ENCODE measurements around the gene RPN2.
A peak's percentile ranks its signal among the peaks of the same experiment; 100 is the strongest.

RPN2 gene

DNA sequence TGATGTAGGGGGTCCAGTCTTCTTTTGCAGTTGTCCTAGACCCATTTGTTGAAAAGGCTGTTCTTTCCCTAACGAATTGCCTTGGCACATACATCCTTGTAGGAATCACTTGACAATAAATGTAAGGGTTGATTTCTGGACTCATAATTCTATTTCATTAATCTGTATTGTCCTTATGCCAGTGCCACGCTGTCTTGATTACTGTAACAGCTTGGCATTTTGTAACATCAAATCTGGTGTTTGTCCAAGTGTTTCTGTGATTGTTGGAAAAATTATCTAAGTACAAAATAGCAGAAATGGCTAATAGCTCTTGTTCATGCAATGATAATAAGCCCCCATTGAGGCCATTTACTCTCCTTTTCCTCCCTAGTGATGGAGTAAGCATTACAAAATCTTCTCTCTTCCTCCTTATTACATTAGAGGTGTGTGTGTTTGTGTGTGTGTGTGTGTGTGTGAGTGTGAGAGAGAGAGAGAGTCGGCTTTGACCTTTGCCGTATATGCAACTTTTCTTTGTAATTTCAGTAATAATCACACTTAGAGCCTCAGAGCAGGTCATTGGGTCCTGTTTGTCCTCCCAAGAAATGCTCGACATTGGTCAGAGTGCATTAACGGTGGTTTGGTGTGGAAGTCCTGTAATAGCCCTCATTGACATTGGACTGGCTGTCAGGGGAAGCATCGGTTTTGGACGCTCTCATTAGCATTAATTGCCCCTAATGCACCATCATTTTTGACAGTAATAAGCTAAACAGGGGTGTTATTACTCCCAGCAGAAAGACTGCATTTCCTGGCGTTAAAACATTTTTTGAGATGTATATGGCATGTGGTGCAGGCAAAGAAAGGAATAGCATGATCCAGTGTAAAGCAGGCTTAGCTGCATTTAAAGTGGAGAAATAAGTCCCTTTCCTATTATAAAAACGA is 40.9 kb downstream of the RPN2 start:
- DNase-seq: peak; percentile 24

DNA sequence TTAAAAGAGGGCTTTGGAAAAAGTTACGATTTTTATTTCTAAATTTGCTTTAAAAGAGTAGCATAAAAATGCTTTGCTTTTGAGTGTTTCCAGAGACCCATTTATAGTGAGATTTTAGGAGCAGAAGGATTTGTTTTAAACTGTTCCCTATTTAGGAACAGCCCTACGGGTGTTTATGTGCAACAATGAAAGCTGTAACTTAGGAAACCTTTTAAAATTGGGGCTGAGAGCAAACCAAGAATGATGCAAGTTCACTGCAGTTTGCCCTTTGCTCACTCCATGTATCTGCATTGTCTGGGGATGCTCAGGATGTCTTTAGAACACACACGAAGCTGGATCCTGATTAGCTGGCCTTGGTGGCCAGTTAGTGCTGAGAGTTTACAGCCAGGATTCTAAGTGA is 41.6 kb downstream of the RPN2 start:
- DNase-seq: no peak

DNA sequence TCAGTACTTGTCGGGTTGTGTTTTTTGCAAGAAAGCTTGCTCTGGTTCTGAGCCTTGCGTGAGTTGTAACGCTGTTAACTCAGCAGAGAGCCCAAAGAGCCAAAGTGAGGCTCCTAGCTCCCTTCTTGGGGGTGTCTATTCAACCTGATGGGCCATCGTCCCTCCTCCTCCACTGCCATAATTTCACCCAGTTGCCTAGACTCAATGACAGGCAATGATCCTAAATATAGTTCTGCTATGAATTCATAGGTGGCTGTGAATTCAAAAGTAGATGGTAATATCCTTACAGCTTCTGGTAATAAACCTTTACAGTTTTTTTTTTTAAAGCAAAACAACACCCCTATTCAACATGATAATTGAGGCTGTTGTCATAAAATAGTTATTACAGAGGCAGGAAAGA is 43.0 kb downstream of the RPN2 start:
- peak; percentile 19 for DNase-seq

DNA sequence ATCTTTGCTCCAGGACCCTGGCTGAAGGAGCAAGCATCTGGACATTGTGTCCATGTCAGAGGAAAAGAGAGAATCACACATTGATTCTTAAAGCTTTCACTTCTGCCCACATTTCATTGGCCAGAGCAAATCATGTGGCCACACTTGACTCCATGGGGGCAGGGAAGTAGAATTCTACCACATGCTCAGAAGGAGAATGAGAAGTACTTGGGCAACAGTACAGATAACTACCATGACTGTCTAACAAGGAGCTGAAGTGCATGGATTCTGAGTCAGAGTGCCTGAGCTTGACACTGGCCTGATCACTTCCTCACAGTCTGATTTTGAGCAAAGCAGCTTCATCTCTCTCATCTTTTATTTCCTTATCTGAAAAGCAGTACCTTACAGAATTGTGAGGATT is 43.9 kb downstream of the RPN2 start:
- peak; percentile 5 for DNase-seq

GRCh38 chr20:37225146-37225545 is 46.0 kb downstream of the RPN2 start:
- peak; percentile 7 for DNase-seq

- DNase-seq: no peak
Observed at GRCh38 chr20:37226889-37227288, 47.8 kb downstream of the RPN2 start.

GRCh38 chr20:37228082-37228481 is 49.0 kb downstream of the RPN2 start:
- no peak for DNase-seq

DNA sequence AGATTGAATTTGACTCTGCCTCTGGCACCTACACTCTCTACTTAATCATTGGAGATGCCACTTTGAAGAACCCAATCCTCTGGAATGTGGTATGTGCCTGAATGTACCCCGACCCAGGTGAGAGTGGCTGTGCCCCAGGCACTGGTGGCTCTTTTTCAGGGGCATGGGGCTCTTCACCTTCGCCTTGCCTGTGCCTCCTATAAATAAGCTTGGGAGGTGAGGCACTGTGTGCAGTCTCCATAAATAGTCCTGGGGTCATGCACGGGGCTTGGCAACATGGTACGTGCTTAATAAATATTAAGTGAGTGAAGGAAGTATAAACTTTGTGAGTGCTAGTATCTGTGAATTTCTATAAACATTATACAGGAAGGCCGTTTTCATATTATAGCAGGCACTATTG is 49.5 kb downstream of the RPN2 start:
- no peak for DNase-seq

DNA sequence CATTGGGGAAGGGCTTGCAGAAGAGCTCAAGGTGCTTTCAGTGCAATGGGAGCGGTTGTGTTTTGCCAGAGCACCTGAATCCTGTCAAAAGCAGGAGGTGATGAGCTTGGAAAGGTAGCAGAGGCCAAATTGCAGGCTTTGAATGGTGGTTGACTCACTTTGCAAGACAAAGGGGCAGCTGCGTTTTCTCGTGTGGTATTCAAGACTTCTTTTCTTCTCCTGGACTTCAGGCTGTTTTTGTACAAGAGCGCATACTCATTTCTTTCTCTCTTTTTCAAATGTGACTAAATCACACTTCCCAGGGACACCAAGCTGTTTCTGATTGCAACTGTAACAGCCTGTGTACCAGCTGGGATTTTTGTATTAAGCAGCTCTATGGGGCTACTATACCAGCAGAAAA is 50.2 kb downstream of the RPN2 start:
- no peak for DNase-seq

- DNase-seq: peak; percentile 30
Observed at GRCh38 chr20:37230200-37230599, 51.1 kb downstream of the RPN2 start.

- no peak for DNase-seq
Observed at GRCh38 chr20:37231947-37232630, 53.0 kb downstream of the RPN2 start.

DNA sequence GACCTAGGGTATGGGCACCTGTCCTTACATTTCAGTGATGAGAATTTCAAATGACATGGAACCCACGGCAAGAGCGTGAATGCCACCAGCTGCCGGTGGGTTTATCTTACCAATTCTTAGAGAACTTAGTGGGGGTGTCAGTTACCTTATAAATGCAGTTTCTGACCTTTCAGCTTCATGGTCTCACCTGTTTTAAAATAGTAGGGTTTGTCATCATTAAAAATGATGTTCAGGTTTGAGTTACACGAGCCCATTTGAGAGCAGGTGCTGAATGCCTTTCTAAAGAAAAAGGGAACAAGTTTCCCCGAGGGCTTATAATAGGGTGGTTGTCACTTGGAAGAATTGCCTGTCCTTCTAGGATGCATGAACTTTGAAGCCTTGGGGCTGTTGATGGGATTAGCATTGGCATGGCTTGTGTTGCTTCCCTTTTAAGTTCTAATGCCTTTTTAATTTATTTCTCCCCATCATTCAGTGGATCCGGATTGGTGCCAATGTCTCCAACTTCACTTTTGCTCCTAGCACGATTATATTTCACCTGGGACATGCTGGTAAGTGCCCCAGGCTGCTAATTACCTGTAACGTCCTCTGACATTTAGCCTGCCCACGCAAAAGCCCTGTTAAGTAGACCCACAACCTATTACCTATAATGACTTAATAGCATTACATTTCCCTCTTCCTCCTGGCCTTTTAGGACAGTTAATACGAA is 54.6 kb downstream of the RPN2 start:
- DNase-seq: no peak

GRCh38 chr20:37234254-37234581 is 55.1 kb downstream of the RPN2 start:
- no peak for DNase-seq

DNA sequence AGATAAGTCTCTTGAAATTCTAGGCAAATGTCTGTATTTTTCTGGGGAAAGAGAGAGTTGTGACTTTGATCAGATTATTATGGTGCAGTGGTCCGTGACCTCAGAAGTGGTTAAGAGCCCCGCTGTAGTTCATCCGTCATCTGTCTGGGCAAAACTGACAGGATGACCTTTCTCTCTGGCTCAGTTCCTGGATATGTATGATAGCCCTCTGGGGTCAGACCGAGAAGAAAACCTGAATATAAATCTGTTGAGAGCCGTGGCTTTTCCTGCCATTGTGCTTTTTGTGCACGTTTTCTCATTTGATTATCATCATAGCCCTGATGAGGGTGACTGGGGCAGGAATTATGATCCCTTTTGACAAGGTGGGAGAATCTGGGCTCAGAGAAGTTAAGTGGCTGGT is 55.9 kb downstream of the RPN2 start:
- no peak for DNase-seq

DNA sequence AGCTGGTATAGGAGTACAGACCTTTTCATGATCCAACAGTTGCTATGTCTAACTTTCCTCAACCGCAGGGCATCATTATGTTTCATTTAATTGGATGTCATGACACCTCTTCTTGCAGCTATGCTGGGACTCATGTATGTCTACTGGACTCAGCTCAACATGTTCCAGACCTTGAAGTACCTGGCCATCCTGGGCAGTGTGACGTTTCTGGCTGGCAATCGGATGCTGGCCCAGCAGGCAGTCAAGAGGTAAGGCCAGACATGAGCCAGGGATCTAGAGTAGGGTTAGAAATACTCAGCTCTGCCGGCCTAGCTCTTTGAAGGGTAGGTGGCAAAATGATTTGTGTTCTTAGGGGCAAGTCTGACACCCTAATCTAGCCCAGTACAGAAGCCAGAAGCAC is 57.3 kb downstream of the RPN2 start:
- DNase-seq: no peak

DNA sequence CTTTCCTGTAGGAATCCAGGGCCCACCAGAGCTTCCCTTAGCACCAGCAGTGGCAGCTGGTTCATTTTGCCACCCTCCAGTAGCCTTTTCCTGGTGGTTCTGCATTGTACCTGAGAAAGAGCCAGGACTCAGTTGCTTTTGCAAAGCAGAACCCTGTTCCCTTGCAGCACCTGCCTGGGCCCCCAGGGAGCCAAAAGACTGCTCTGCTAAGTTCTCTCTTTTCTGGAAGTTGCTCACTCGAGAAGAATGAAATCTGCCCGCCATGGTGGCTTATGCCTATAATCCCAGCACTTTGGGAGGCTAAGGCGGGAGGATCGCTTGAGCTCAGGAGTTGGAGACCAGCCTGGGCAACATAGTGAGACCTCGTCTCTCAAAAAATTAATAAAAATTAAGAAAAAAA is 58.5 kb downstream of the RPN2 start:
- no peak for DNase-seq

DNA sequence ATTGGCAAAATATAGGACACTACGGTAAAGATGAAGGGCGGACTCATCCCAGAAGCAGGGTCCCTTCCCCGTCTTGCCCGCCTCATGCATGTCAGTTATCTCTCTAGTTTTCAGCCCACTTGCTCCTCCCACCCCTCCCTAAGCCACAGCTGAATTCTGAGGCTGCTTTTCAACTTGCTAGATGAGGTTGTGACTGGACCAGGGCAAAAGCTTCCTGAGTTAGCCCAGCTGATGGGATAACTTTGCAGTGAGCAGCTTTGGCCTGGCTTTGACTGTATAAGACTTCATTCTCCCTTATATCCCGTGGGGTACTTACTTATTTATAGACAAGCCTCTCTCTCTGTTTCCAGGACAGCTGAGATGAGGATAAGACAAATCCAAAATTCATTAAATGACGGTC is 59.3 kb downstream of the RPN2 start:
- DNase-seq: no peak

DNA sequence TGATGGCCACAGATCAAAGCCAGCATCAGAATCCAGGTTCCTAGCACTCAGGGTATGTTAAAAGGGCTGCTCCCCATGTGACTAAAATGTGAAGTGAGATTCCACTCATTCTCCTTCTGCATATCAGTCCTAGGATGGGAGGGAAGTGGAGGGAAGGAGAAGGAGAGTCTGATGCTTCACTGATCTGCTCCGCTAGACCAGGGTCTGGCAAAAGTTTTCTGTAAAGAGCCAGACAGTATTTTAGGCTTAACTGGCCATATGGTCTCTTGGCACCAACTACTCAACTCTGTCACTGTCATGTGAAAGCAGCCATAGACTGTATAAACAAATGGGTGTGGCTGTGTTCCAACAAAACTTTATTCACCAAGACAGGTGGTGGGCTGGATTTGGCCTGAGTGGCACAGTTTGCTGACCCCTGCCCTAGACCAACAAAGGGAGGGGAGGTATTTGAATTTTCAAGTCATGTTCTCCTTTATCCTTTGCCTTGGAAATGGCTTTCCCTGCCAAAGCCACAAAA is 59.9 kb downstream of the RPN2 start:
- no peak for DNase-seq

- DNase-seq: no peak
Observed at GRCh38 chr20:37240337-37241067, 61.4 kb downstream of the RPN2 start.

- no peak for DNase-seq
Observed at GRCh38 chr20:37242503-37242902, 63.4 kb downstream of the RPN2 start.

GRCh38 chr20:37243076-37243936 is 64.2 kb downstream of the RPN2 start:
- DNase-seq: no peak

Measured in activated CD8-positive, alpha-beta memory T cell treated with anti-CD3 and anti-CD28 coated beads for 24 hours (primary cell).